ENCODE measurements around the gene GJD4.

DNA sequence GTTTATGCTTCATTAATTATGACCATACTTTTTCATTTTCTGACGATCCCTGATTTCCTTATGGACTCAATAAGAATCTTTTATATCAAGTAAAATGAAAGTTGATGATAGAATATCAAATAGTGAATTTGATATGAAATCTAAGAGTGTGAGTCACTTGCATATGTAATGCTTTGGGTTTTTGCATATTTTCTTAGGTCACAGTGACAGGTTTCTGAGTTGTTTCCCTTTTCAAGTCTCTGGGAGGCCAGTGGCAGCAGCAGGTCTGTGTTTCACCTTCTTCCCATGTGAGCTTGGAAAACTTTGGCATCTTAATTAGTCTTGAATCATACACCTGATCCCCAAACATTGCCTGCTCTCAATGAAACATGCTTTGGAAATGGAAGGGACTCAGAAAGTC, 34.7 kb upstream of the GJD4 start:
- TF ChIP-seq JUNB (IDR thresholded peaks at IDR 0.05; ENCODE audit: unreplicated experiment) = no peak
- no peak for TF ChIP-seq POLR2AphosphoS5 (IDR thresholded peaks at IDR 0.05; ENCODE audit: low read depth)
- TF ChIP-seq, protein P1, sequence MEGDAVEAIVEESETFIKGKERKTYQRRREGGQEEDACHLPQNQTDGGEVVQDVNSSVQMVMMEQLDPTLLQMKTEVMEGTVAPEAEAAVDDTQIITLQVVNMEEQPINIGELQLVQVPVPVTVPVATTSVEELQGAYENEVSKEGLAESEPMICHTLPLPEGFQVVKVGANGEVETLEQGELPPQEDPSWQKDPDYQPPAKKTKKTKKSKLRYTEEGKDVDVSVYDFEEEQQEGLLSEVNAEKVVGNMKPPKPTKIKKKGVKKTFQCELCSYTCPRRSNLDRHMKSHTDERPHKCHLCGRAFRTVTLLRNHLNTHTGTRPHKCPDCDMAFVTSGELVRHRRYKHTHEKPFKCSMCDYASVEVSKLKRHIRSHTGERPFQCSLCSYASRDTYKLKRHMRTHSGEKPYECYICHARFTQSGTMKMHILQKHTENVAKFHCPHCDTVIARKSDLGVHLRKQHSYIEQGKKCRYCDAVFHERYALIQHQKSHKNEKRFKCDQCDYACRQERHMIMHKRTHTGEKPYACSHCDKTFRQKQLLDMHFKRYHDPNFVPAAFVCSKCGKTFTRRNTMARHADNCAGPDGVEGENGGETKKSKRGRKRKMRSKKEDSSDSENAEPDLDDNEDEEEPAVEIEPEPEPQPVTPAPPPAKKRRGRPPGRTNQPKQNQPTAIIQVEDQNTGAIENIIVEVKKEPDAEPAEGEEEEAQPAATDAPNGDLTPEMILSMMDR (conservative IDR thresholded peaks at IDR 0.05; ENCODE audit: low read depth in 2 of 2) = no peak
- TF ChIP-seq EZH2 (IDR thresholded peaks at IDR 0.05; ENCODE audit: low read depth, unreplicated experiment) = no peak
- TF ChIP-seq, protein P2, sequence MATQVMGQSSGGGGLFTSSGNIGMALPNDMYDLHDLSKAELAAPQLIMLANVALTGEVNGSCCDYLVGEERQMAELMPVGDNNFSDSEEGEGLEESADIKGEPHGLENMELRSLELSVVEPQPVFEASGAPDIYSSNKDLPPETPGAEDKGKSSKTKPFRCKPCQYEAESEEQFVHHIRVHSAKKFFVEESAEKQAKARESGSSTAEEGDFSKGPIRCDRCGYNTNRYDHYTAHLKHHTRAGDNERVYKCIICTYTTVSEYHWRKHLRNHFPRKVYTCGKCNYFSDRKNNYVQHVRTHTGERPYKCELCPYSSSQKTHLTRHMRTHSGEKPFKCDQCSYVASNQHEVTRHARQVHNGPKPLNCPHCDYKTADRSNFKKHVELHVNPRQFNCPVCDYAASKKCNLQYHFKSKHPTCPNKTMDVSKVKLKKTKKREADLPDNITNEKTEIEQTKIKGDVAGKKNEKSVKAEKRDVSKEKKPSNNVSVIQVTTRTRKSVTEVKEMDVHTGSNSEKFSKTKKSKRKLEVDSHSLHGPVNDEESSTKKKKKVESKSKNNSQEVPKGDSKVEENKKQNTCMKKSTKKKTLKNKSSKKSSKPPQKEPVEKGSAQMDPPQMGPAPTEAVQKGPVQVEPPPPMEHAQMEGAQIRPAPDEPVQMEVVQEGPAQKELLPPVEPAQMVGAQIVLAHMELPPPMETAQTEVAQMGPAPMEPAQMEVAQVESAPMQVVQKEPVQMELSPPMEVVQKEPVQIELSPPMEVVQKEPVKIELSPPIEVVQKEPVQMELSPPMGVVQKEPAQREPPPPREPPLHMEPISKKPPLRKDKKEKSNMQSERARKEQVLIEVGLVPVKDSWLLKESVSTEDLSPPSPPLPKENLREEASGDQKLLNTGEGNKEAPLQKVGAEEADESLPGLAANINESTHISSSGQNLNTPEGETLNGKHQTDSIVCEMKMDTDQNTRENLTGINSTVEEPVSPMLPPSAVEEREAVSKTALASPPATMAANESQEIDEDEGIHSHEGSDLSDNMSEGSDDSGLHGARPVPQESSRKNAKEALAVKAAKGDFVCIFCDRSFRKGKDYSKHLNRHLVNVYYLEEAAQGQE (IDR thresholded peaks at IDR 0.05; ENCODE audit: unreplicated experiment) = no peak
- TF ChIP-seq ETS1 (IDR thresholded peaks at IDR 0.05) = no peak
- no peak for TF ChIP-seq NANOG (IDR thresholded peaks at IDR 0.05; ENCODE audit: borderline replicate concordance)
- no peak for TF ChIP-seq CREB1 (CRISPR knock-in tag; IDR thresholded peaks at IDR 0.05; ENCODE audit: low read depth)
